H1 (cell line): ENCODE results near the gene OR51T1.

Experiments
- BACH1 ChIP-seq: IDR thresholded peaks from 2 replicates; pipeline ENCODE4 v1.6.1; 2012; ENCODE audit warnings: low read length, improper control_type of control experiment
- EP300 ChIP-seq, 2 experiments: IDR thresholded peaks; 1 replicate in 1 of 2; 2 replicates in 1 of 2; pipeline ENCODE4 v1.6.1; 2011 to 2012; ENCODE audit warnings: low read depth in 2 of 2, low read length in 2 of 2, mild to moderate bottlenecking in 2 of 2, borderline replicate concordance in 1 of 2, inconsistent platforms in 1 of 2, moderate library complexity in 1 of 2
- KDM1A ChIP-seq: fragments of 200-600, 300-600 bp; sonication (generic); IDR thresholded peaks from 2 replicates; pipeline ENCODE4 v1.7.1; 2016; ENCODE audit warnings: mild to moderate bottlenecking, low read length, borderline replicate concordance
- MAX ChIP-seq: IDR thresholded peaks from 2 replicates; pipeline ENCODE4 v1.6.1; 2012; ENCODE audit warnings: inconsistent platforms
- POLR2A ChIP-seq, 2 experiments: IDR thresholded peaks; 1 replicate in 1 of 2; 2 replicates in 1 of 2; pipeline ENCODE4 v1.6.1; 2011; ENCODE audit warnings: low read depth in 2 of 2, low read length in 2 of 2, mild to moderate bottlenecking in 2 of 2; ENCODE audit errors: control extremely low read depth in 1 of 2
- POLR2AphosphoS5 ChIP-seq: IDR thresholded peaks from 2 replicates; pipeline ENCODE4 v1.6.1; 2011; ENCODE audit warnings: low read depth, low read length
- SIN3A ChIP-seq, 2 experiments: IDR thresholded peaks in 1 of 2; conservative IDR thresholded peaks in 1 of 2; 2 replicates each; pipeline ENCODE4 v1.6.1; 2011 to 2012; ENCODE audit warnings: low read length in 2 of 2, improper control_type of control experiment in 1 of 2, low read depth in 1 of 2, mild to moderate bottlenecking in 1 of 2
- SIRT6 ChIP-seq: IDR thresholded peaks from one replicate; pipeline ENCODE4 v1.7.1; 2012; ENCODE audit warnings: low read length, inconsistent platforms
- SRF ChIP-seq: IDR thresholded peaks from 2 replicates; pipeline ENCODE4 v1.6.1; 2011; ENCODE audit warnings: mild to moderate bottlenecking, low read depth, low read length, moderate library complexity
- TAF1 ChIP-seq: IDR thresholded peaks from 2 replicates; pipeline ENCODE4 v1.6.1; 2011; ENCODE audit warnings: mild to moderate bottlenecking, low read depth, low read length
- TF ChIP-seq, protein P1 (sequence below), 3 experiments: IDR thresholded peaks; 1 replicate in 2 of 3; 2 replicates in 1 of 3; pipeline versions ENCODE4 v1.5.1 to v1.6.1; 2011; ENCODE audit warnings: low read length in 3 of 3, mild to moderate bottlenecking in 3 of 3, inconsistent platforms in 2 of 3, low read depth in 1 of 3, moderate library complexity in 1 of 3; ENCODE audit not compliant: insufficient read depth in 1 of 3; ENCODE audit errors: control extremely low read depth in 1 of 3

- TF ChIP-seq POLR2A (IDR thresholded peaks at IDR 0.05; ENCODE audit: control extremely low read depth in 1 of 2, low read depth in 2 of 2, low read length in 2 of 2) (no peak), SIRT6 (no peak), SRF (no peak), TAF1 (no peak), POLR2AphosphoS5 (no peak), EP300 (IDR thresholded peaks at IDR 0.05; ENCODE audit: borderline replicate concordance in 1 of 2, low read depth in 2 of 2, low read length in 2 of 2) (no peak), KDM1A (no peak), MAX (no peak), SIN3A (conservative IDR thresholded peaks at IDR 0.05 in 1 of 2, IDR thresholded peaks at IDR 0.05 in 1 of 2; ENCODE audit: low read depth in 1 of 2, low read length in 2 of 2) (no peak), BACH1 (no peak)
- TF ChIP-seq, protein P1, sequence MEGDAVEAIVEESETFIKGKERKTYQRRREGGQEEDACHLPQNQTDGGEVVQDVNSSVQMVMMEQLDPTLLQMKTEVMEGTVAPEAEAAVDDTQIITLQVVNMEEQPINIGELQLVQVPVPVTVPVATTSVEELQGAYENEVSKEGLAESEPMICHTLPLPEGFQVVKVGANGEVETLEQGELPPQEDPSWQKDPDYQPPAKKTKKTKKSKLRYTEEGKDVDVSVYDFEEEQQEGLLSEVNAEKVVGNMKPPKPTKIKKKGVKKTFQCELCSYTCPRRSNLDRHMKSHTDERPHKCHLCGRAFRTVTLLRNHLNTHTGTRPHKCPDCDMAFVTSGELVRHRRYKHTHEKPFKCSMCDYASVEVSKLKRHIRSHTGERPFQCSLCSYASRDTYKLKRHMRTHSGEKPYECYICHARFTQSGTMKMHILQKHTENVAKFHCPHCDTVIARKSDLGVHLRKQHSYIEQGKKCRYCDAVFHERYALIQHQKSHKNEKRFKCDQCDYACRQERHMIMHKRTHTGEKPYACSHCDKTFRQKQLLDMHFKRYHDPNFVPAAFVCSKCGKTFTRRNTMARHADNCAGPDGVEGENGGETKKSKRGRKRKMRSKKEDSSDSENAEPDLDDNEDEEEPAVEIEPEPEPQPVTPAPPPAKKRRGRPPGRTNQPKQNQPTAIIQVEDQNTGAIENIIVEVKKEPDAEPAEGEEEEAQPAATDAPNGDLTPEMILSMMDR (IDR thresholded peaks at IDR 0.05; ENCODE audit: control extremely low read depth in 1 of 3, insufficient read depth in 1 of 3, low read depth in 1 of 3, low read length in 3 of 3): no peak
Observed at GRCh38 chr11:4921796-4922195, 40.1 kb downstream of the OR51T1 start.
